Cardiac muscle cell (in vitro differentiated cells and primary cell): ENCODE results near the gene AWAT2. TPM values are rescaled to one million over a fixed set of nuclear protein-coding genes. Genes with fewer than 3 reads are reported as not detected.
A peak's percentile ranks its signal among the peaks of the same experiment; 100 is the strongest.
"Not testable (repeated sequence)": the region's sequence is repeated elsewhere in the genome, so short reads cannot be mapped to it uniquely, and the experiment has no call there.

Source experiments
- DNase-seq, 2 donors: peaks; one replicate each; pipeline versions ENCODE4 v3.0.0 to v3.0.0-alpha.2; 2010 to 2017; ENCODE audit warnings: low read depth in 1 of 2, low spot score in 1 of 2
- H3K27ac ChIP-seq: fragments of 200-600 bp; sonication (generic); 2 replicates; pipeline ENCODE4 v1.5.1; 2016
- H3K27me3 ChIP-seq: fragments of 200-600 bp; sonication (generic); 2 replicates; pipeline ENCODE4 v1.6.0; 2016; ENCODE audit warnings: control low read depth
- H3K36me3 ChIP-seq: fragments of 200-600 bp; sonication (generic); 2 replicates; pipeline ENCODE4 v1.5.1; 2016; ENCODE audit warnings: control low read depth
- H3K4me1 ChIP-seq: fragments of 200-600 bp; sonication (generic); 2 replicates; pipeline ENCODE4 v1.8.1; 2017; ENCODE audit warnings: low read depth, mild to moderate bottlenecking, mixed run types
- H3K4me3 ChIP-seq: fragments of 200-600 bp; sonication (generic); 2 replicates; pipeline ENCODE4 v1.5.1; 2016; ENCODE audit warnings: mild to moderate bottlenecking
- H3K9me3 ChIP-seq: fragments of 200-600 bp; sonication (generic); 2 replicates; pipeline ENCODE4 v1.5.1; 2017; ENCODE audit warnings: low read depth, mild to moderate bottlenecking, control low read depth
- polyA plus RNA-seq: library from polyadenylated mRNA; unstranded; fragments of >200 nt; fragmentation: Nextera tagmentation; extraction: Ambion mirVana; gene quantifications from 2 replicates; pipeline ENCODE4 v1.2.1, GENCODE V29; 2016
- total RNA-seq: library from RNA; depleted of rRNA; stranded (reverse); fragments of >200 nt; gene quantifications from 2 replicates; pipeline ENCODE4 v1.2.3, GENCODE V29; 2016
- TF ChIP-seq, protein P1 (sequence below): IDR thresholded peaks from 2 replicates; pipeline ENCODE4 v1.5.1; 2012; ENCODE audit warnings: low read depth, mild to moderate bottlenecking, low read length

AWAT2 gene
- total and polyA plus RNA-seq, 2 experiments from 2014 or later, result not detected

DNA sequence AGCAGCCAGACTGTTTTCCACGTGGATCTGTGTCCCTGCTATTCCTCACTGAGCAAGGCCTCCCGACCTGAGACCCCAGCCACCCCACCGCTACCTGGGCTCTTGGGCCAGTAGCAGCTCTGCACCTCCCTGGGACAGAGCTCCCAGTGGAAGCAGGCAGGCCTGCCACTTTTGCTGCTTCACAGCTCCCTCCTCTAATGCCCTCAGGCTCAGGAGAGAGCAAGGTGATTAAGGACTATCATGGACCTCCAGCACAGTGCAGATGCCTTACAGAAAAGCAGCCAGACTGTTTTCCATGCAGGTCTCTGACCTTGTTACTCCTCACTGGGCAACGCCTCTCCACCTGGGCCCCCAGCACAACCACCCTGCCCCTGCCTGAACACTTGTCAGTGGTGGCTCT is 37.0 kb downstream of the AWAT2 start:
- Histone ChIP-seq H3K4me1 (no peaks in the 10 kb centered on the region), H3K27ac (no peak overlapping the region), H3K9me3 (no peaks in the 10 kb centered on the region), H3K36me3 (no peaks in the 10 kb centered on the region), H3K4me3 (no peak overlapping the region), H3K27me3 (no peaks in the 10 kb centered on the region)
- TF ChIP-seq, protein P1, sequence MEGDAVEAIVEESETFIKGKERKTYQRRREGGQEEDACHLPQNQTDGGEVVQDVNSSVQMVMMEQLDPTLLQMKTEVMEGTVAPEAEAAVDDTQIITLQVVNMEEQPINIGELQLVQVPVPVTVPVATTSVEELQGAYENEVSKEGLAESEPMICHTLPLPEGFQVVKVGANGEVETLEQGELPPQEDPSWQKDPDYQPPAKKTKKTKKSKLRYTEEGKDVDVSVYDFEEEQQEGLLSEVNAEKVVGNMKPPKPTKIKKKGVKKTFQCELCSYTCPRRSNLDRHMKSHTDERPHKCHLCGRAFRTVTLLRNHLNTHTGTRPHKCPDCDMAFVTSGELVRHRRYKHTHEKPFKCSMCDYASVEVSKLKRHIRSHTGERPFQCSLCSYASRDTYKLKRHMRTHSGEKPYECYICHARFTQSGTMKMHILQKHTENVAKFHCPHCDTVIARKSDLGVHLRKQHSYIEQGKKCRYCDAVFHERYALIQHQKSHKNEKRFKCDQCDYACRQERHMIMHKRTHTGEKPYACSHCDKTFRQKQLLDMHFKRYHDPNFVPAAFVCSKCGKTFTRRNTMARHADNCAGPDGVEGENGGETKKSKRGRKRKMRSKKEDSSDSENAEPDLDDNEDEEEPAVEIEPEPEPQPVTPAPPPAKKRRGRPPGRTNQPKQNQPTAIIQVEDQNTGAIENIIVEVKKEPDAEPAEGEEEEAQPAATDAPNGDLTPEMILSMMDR, result no peak
- no peak for DNase-seq

DNA sequence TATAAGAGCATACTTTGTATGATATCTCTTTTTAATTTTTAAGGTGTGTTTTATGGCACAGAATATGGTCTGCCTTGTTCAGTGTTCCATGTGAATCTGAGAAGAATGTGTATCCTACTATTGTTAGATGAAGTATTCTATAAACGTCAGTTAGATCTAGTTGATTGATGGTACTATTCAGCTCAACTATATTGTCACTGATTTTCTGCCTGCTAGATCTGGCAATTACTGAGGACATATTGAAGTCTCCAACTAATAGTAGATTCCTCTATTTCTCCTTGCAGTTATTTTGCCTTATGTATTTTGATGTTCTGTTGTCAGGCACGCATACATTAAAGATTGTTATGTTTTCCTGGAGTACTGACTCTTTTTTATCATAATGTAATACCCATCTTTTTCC is 39.8 kb downstream of the AWAT2 start:
- TF ChIP-seq, protein P1, result no peak
- Histone ChIP-seq H3K27me3 (no peaks in the 10 kb centered on the region), H3K4me1 (no peaks in the 10 kb centered on the region), H3K36me3 (no peaks in the 10 kb centered on the region), H3K4me3 (no peak overlapping the region), H3K9me3 (no peaks in the 10 kb centered on the region), H3K27ac (no peak overlapping the region)
- no peak for DNase-seq

DNA sequence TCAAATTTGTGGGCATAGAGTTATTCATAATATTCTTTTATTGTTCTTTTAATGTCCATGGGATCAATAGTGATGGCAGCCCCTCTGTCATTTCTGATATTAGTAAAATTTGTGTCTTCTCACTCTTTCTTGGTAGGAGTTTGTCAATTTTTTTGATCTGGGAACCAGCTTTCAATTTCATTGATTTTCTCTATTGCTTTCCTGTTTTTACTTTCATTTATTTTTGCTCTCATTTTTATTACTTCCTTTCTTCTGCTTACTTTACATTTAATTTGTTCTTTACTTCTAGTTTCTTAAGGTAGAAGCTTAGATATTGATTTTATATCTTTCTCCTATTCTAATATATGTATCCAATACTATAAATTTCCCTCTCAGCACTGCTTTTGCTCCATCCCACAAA is 40.7 kb downstream of the AWAT2 start:
- Histone ChIP-seq H3K9me3 (no peaks in the 10 kb centered on the region), H3K27me3 (no peaks in the 10 kb centered on the region), H3K36me3 (no peaks in the 10 kb centered on the region), H3K4me1 (no peaks in the 10 kb centered on the region), H3K27ac (no peak overlapping the region), H3K4me3 (no peak overlapping the region)
- DNase-seq, result no peak
- TF ChIP-seq, protein P1, result no peak

DNA sequence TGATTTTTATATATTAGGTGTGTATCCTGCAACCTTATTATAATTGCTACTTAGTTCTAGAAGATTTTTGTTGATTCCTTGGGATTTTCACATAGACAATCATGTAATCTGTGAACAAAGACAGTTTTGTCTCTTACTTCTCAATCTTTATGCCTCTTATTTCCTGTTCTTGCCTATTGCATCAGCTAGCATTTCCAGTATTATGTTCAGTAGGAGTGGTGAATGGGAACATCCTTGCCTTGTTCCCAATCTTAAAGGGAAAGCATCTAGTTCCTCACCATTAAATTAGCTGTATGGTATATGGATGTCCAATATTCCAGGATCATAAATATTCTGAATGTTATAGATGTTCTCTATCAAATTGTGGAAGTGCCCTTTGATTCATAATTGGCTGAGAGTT is 41.8 kb downstream of the AWAT2 start:
- DNase-seq, result peak in 1 of 2 donors; percentile 47
- H3K4me1 ChIP-seq, result no peaks in the 10 kb centered on the region
- no peak overlapping the region for H3K4me3 ChIP-seq
- no peaks in the 10 kb centered on the region for H3K36me3 ChIP-seq
- no peak overlapping the region for H3K27ac ChIP-seq
- H3K27me3 ChIP-seq, result no peaks in the 10 kb centered on the region
- H3K9me3 ChIP-seq, result no peaks in the 10 kb centered on the region
- TF ChIP-seq, protein P1, result no peak

DNA sequence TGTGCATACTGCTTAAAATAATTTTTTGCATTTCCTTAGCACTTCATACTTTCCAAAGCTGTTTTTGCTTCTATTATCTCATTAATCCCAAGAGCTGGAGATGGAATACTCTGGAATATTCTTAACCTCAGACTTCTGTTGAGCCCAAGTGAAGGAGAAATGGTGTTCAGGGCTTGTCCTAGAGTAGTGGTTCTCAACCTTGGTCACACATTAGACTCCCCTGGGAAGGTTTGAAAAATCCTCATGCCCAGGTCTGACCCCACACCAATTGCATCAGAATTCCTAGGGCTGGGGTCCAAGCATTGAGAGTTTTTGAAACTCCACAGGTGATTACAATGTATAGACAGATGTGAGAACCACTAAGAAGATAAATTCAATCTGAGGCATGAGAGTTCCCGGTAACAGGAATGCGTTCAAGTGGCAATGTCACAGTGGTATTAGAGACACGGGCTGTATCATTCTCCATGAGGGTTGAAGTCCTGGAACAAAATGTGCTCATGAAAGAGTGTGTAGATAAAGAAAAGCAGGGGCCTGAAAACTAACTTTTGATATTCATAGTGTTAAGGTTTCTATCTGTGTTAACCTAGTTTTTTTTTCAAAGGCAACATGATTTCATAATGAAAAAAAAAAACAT is 47.9 kb downstream of the AWAT2 start:
- H3K4me1 ChIP-seq, result peaks cover 9% of the 10 kb centered on the region
- DNase-seq, result peak; percentile 22 to 59
- peak overlapping the region; percentile 82 for H3K27ac ChIP-seq
- no peaks in the 10 kb centered on the region for H3K27me3 ChIP-seq
- H3K9me3 ChIP-seq, result no peaks in the 10 kb centered on the region
- no peak overlapping the region for H3K4me3 ChIP-seq
- no peaks in the 10 kb centered on the region for H3K36me3 ChIP-seq
- TF ChIP-seq, protein P1, result no peak

DNA sequence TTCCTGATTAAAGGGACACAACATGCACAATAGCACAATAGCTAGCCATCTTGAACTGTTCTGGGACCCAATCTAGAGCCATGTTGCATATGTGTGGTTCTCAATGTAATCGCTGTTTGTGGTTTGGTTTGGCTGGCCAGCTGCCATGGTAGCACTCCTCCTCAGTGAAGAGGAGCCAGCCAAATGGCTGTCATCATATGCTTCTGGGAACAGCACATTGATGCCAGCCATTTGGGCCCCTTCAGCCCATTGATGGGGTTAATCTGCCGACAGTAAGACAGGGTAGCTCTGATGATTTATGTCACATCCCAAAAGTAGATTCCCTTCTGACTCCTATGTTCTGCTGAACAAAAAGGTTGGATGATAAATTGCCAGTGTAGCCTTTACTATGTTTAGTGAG is 48.5 kb downstream of the AWAT2 start:
- H3K4me3 ChIP-seq, result no peak overlapping the region
- H3K4me1 ChIP-seq, result peaks cover 9% of the 10 kb centered on the region
- peak overlapping the region; percentile 82 for H3K27ac ChIP-seq
- H3K9me3 ChIP-seq, result no peaks in the 10 kb centered on the region
- TF ChIP-seq, protein P1, result no peak
- H3K36me3 ChIP-seq, result no peaks in the 10 kb centered on the region
- H3K27me3 ChIP-seq, result no peaks in the 10 kb centered on the region
- peak in 1 of 2 donors; percentile 89 for DNase-seq

DNA sequence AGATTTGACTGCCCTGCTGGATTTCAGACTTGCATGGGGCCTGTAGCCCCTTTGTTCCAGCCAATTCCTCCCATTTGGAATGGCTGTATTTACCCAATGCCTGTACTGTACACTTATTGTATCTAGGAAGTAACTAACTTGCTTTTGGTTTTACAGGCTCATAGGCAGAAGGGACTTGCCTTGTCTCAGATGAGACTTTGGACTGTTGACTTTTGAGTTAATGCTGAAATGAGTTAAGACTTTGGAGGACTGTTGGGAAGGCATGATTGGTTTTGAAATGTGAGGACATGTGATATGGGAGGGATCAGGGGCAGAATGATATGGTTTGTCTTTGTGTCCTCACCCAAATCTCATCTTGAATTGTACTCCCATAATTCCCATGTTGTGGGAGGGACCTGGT is 51.4 kb downstream of the AWAT2 start:
- not testable (repeated sequence) for H3K9me3 ChIP-seq, DNase-seq, H3K4me3 ChIP-seq, H3K36me3 ChIP-seq, H3K27ac ChIP-seq, H3K27me3 ChIP-seq, H3K4me1 ChIP-seq
